Sciatic nerve (tissue), 2 donors: ENCODE measurements around the gene EVA1B. TPM values are rescaled to one million over a fixed set of nuclear protein-coding genes. Genes with fewer than 3 reads are reported as not detected.

ENCODE experiments used
- ATAC-seq: fragments of 200-7000 bp; cut with Tn5 transposase; one replicate; pipeline ENCODE4 v1.9.1; 2020; ENCODE audit warnings: mild to moderate bottlenecking, moderate library complexity
- DNase-seq: peaks from one replicate; pipeline ENCODE4 v3.0.0-alpha.2; 2020; ENCODE audit warnings: low spot score
- intact Hi-C: fragments of 100-400 bp; cut with DNase I; formaldehyde crosslinking; loops from one replicate; pipeline ENCODE4 v1.14.2; 2022
- total RNA-seq: library from RNA; stranded (reverse); fragmentation: NEBNext Ultra II Directional; extraction: Animal tissue kit (Norgen Biotek cat#: 25700); gene quantifications from one replicate; pipeline ENCODE4 v1.2.1, GENCODE V29; 2021
- donor health status: DM: no; HTN: no; CAD: no.
- donor health status: DM: no; HTN: no; CAD: no.

Gene EVA1B
- total RNA-seq, 1 donor from 2014 or later, result 36.4 TPM

GRCh38 chr1:36298640-36299039 is 24.8 kb downstream of the EVA1B start:
- DNase-seq (no peak), ATAC-seq (no peak)
- intact Hi-C loops, result no loop called here

GRCh38 chr1:36297062-36297461 is 26.4 kb downstream of the EVA1B start:
- intact Hi-C loops, result no loop called here
- ATAC-seq (no peak), DNase-seq (no peak)

- DNase-seq (no peak), ATAC-seq (no peak)
- intact Hi-C loops, result no loop called here
Observed at GRCh38 chr1:36295390-36295789, 28.1 kb downstream of the EVA1B start.

GRCh38 chr1:36287595-36287994 is 35.9 kb downstream of the EVA1B start:
- intact Hi-C loops, result loop anchor here (5.0 kb wide), 1 partner anchor 140 kb away; the partner anchor contains the start of gene TRAPPC3
- ATAC-seq (no peak), DNase-seq (no peak)

GRCh38 chr1:36286802-36287201 is 36.6 kb downstream of the EVA1B start:
- intact Hi-C loops, result loop anchor here (5.0 kb wide), 1 partner anchor 140 kb away; the partner anchor contains the start of gene TRAPPC3
- ATAC-seq, result no peak
- no peak for DNase-seq

- ATAC-seq, result peak; percentile 91
- peak; percentile 71 for DNase-seq
- intact Hi-C loops, result loop anchor here (5.0 kb wide), 1 partner anchor 138 kb away; the partner anchor contains the start of gene TRAPPC3
Observed at GRCh38 chr1:36285443-36286101, 37.9 kb downstream of the EVA1B start.

GRCh38 chr1:36284517-36284916 is 38.9 kb downstream of the EVA1B start:
- intact Hi-C loops, result no loop called here
- ATAC-seq (no peak), DNase-seq (no peak)

- intact Hi-C loops, result no loop called here
- ATAC-seq, result no peak
- no peak for DNase-seq
Observed at GRCh38 chr1:36284061-36284460, 39.4 kb downstream of the EVA1B start.

GRCh38 chr1:36279789-36280296 is 43.6 kb downstream of the EVA1B start:
- intact Hi-C loops, result no loop called here
- DNase-seq, result no peak
- ATAC-seq, result peak; percentile 35

- no peak for DNase-seq
- ATAC-seq, result peak; percentile 81
- intact Hi-C loops, result no loop called here
Observed at GRCh38 chr1:36279110-36279788, 44.2 kb downstream of the EVA1B start.

GRCh38 chr1:36276688-36277087 is 46.8 kb downstream of the EVA1B start:
- ATAC-seq (no peak), DNase-seq (no peak)
- intact Hi-C loops, result no loop called here

GRCh38 chr1:36274201-36274600 is 49.2 kb downstream of the EVA1B start:
- intact Hi-C loops, result no loop called here
- no peak for DNase-seq
- no peak for ATAC-seq

- intact Hi-C loops, result no loop called here
- ATAC-seq (no peak), DNase-seq (no peak)
Observed at GRCh38 chr1:36273024-36273423, 50.4 kb downstream of the EVA1B start.

Other genes with a start within 250 kb of the EVA1B start
- gene TEKT2, start 239.6 kb downstream of the EVA1B start, total RNA-seq, result 0.98 TPM
- gene ADPRS, start 234.8 kb downstream of the EVA1B start, total RNA-seq, result 25.0 TPM
- 47.3 TPM for gene COL8A2, start 198.4 kb downstream of the EVA1B start, total RNA-seq
- 46.8 TPM for gene TRAPPC3, start 174.2 kb downstream of the EVA1B start, total RNA-seq
- 123 TPM for gene MAP7D1, start 167.5 kb downstream of the EVA1B start, total RNA-seq
- 101 TPM for gene THRAP3, start 99.2 kb downstream of the EVA1B start, total RNA-seq
- gene SH3D21, start 17.3 kb downstream of the EVA1B start, total RNA-seq, result 9.8 TPM
- gene STK40, start 62.3 kb upstream of the EVA1B start, total RNA-seq, result 47.2 TPM
- gene LSM10, start 74.3 kb upstream of the EVA1B start, total RNA-seq, result 27.7 TPM
- 9.8 TPM for gene OSCP1, start 126.8 kb upstream of the EVA1B start, total RNA-seq
- gene MRPS15, start 140.7 kb upstream of the EVA1B start, total RNA-seq, result 41.5 TPM
- gene CSF3R, start 159.3 kb upstream of the EVA1B start, total RNA-seq, result 57.3 TPM